Measurements from ENCODE around the gene ABHD17C.

- TF ChIP-seq CTCF (conservative IDR thresholded peaks at IDR 0.05; ENCODE audit: low read depth, low read length) (no peak), EZH2 (IDR thresholded peaks at IDR 0.05; ENCODE audit: low read length, unreplicated experiment) (no peak)
These were observed 94.2 kb downstream of the ABHD17C start for GRCh38 chr15:80789296-80789695.

Measured in PC-3 (cell line).